GOT3 (cell line): ENCODE measurements around the gene SMARCA4.
"Not testable (repeated sequence)": the region's sequence is repeated elsewhere in the genome, so short reads cannot be mapped to it uniquely, and the experiment has no call there.

Experiments
- DNase-seq: peaks from one replicate; lab custom pipeline; 2025; ENCODE audit warnings: mixed read lengths; lab: John Stamatoyannopoulos, UW

Gene SMARCA4

DNA sequence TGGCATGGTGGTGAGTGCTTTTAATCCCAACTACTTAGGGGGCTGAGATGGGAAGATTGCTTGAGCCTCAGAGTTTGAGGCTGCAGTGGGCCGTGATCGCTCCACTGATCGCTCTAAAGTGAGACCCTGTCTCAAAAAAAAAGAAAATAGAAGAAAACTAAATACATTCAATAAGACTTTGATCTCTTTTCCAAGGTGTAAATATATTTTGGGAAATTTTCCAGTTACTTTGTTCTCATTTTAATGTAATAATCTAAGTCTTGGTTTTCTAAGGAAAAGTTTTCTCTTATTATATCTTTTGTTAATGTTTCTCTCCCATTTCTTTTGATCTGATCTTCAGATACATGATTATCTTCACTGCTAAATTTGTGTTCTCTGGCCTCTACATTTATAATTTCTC lies 138.0 kb downstream of the SMARCA4 start:
- DNase-seq = no peak

DNA sequence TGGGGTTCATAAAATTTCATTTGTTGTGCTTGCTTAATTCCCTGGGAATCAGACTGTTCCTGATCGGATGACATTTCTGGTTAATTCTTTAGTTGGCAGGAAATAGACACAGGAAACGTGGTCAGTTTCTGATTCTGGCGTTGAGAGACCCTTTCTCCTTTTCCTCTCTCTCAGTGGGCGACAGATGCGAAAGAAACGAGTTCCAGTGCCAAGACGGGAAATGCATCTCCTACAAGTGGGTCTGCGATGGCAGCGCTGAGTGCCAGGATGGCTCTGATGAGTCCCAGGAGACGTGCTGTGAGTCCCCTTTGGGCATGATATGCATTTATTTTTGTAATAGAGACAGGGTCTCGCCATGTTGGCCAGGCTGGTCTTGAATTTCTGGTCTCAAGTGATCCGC lies 139.2 kb downstream of the SMARCA4 start:
- no peak for DNase-seq

DNA sequence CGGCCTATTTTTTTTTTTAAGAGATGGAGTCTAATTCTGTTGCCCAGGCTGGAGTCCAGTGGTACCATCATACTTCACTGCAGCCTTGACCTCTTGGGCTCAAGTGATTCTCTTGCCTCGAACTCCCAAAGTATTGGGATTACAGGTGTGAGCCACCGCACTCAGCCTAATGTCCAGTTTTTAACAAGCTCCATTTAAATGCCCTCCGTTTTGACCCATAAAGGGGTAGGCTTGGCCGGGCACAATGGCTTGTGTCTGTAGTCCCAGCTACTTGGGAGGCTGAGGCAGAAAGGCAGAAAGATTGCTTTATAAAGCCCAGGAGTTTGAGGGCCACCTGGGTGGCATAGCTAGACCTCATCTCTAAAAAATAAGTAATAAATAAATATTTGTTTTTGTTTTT lies 140.2 kb downstream of the SMARCA4 start:
- DNase-seq = no peak

DNA sequence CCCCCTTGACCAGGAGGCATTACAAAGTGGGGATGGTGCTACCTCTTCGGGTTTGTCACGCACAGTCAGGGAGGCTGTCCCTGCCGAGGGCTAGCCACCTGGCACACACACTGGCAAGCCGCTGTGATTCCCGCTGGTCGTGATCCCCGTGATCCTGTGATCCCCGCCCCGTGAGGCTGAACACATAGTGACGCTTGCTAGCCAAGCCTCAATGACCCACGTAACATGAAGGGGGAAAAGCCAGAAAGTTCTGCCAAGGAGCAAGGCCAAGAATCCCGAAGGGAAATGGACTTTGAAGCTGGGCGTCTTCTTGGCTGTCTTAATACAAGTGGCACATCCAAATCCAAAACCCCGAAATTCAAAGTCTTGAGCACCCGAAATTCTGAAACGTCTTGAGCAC lies 142.1 kb downstream of the SMARCA4 start:
- no peak for DNase-seq

DNA sequence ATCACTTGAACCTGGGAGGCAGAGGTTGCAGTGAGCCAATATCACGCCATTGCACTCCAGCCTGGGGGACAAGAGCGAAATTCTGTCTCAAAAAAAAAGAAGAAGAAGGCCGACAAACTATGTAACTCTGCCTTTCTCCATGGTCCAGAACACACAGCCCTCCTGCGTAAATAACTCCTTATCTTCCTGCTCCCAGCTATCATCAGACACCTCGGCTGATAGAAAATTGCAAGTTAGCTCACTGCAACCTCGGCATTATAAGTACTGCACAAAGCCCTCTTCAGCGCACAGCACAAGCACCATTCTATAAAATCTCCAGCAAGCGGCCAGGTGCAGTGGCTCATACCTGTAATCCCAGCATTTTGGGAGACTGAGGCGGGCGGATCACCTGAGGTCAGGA lies 142.8 kb downstream of the SMARCA4 start:
- not testable (repeated sequence) for DNase-seq

DNA sequence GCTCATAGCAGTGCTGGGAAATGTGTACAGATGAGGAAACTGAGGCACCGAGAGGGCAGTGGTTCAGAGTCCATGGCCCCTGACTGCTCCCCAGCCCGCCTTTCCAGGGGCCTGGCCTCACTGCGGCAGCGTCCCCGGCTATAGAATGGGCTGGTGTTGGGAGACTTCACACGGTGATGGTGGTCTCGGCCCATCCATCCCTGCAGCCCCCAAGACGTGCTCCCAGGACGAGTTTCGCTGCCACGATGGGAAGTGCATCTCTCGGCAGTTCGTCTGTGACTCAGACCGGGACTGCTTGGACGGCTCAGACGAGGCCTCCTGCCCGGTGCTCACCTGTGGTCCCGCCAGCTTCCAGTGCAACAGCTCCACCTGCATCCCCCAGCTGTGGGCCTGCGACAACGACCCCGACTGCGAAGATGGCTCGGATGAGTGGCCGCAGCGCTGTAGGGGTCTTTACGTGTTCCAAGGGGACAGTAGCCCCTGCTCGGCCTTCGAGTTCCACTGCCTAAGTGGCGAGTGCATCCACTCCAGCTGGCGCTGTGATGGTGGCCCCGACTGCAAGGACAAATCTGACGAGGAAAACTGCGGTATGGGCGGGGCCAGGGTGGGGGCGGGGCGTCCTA lies 144.3 kb downstream of the SMARCA4 start:
- no peak for DNase-seq

DNA sequence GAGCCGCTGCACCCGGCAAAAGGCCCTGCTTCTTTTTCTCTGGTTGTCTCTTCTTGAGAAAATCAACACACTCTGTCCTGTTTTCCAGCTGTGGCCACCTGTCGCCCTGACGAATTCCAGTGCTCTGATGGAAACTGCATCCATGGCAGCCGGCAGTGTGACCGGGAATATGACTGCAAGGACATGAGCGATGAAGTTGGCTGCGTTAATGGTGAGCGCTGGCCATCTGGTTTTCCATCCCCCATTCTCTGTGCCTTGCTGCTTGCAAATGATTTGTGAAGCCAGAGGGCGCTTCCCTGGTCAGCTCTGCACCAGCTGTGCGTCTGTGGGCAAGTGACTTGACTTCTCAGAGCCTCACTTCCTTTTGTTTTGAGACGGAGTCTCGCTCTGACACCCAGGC lies 145.6 kb downstream of the SMARCA4 start:
- DNase-seq = no peak

DNA sequence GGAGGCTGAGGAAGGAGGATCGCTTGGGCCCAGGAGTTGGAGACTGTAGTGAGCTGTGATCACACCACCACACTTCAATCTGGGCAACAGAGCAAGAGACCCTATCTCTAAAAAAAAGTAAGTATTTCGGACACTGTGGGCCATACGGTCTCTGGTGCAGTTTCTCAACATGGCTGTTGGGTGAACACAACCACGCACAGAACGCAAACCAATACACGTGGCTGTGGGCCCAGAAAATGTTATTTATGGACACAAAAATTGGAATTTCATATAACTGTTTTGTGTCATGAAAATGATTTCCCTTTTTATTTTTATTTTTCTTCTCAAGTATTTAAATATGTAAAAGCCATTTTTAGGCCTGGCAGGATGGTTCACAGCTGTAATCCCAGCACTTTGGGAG lies 147.9 kb downstream of the SMARCA4 start:
- no peak for DNase-seq

DNA sequence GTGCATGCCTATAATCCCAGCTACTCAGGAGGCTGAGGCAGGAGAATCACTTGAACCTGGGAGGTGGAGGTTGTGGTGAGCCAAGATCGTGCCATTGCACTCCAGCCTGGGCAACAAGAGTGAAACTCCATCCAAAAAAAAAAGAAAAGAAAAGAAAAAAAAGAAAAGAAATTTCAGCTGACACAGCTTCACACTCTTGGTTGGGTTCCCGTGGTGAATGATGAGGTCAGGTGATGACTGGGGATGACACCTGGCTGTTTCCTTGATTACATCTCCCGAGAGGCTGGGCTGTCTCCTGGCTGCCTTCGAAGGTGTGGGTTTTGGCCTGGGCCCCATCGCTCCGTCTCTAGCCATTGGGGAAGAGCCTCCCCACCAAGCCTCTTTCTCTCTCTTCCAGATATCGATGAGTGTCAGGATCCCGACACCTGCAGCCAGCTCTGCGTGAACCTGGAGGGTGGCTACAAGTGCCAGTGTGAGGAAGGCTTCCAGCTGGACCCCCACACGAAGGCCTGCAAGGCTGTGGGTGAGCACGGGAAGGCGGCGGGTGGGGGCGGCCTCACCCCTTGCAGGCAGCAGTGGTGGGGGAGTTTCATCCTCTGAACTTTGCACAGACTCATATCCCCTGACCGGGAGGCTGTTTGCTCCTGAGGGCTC lies 150.4 kb downstream of the SMARCA4 start:
- DNase-seq = no peak

DNA sequence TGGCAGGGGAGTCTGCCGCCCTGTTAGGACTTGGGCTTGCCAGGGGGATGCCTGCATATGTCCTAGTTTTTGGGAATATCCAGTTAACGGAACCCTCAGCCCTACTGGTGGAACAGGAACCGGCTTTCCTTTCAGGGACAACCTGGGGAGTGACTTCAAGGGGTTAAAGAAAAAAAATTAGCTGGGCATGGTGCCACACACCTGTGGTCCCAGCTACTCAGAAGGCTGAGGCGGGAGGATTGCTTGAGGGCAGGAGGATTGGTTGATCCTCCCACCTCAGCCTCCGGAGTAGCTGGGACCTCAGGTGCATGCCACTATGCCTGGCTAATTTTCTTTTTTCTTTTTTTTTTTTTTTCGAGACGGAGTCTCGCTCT lies 150.9 kb downstream of the SMARCA4 start:
- DNase-seq = no peak
